Epithelial cell of esophagus (primary cell): ENCODE data around the gene TUBB4A.
A peak's percentile ranks its signal among the peaks of the same experiment; 100 is the strongest.

ENCODE experiments used
- DNase-seq: peaks from one replicate; pipeline ENCODE4 v3.0.0; 2010; ENCODE audit warnings: low read depth
- H3K4me3 ChIP-seq: 2 replicates; pipeline ENCODE4 v1.5.1; 2011; ENCODE audit warnings: mild to moderate bottlenecking, low read length, control low read depth
- TF ChIP-seq, protein P1 (sequence below): IDR thresholded peaks from 2 replicates; pipeline ENCODE4 v1.5.1; 2011; ENCODE audit warnings: low read depth, mild to moderate bottlenecking, low read length, control low read depth, inconsistent platforms; ENCODE audit not compliant: insufficient read depth; ENCODE audit errors: missing control alignments

The TUBB4A gene

GRCh38 chr19:6530386-6531162 lies 28.5 kb upstream of the TUBB4A start, which contains the start of gene TNFSF9:
Gene TNFSF9 (plus strand): TSS chr19:6531026. CDS start chr19:6531037, 11 bp downstream.
- peak within 1 kb of the TSS; percentile 93 for H3K4me3 ChIP-seq
- TF ChIP-seq, protein P1, sequence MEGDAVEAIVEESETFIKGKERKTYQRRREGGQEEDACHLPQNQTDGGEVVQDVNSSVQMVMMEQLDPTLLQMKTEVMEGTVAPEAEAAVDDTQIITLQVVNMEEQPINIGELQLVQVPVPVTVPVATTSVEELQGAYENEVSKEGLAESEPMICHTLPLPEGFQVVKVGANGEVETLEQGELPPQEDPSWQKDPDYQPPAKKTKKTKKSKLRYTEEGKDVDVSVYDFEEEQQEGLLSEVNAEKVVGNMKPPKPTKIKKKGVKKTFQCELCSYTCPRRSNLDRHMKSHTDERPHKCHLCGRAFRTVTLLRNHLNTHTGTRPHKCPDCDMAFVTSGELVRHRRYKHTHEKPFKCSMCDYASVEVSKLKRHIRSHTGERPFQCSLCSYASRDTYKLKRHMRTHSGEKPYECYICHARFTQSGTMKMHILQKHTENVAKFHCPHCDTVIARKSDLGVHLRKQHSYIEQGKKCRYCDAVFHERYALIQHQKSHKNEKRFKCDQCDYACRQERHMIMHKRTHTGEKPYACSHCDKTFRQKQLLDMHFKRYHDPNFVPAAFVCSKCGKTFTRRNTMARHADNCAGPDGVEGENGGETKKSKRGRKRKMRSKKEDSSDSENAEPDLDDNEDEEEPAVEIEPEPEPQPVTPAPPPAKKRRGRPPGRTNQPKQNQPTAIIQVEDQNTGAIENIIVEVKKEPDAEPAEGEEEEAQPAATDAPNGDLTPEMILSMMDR = no peak
- peak; percentile 87 for DNase-seq

DNA sequence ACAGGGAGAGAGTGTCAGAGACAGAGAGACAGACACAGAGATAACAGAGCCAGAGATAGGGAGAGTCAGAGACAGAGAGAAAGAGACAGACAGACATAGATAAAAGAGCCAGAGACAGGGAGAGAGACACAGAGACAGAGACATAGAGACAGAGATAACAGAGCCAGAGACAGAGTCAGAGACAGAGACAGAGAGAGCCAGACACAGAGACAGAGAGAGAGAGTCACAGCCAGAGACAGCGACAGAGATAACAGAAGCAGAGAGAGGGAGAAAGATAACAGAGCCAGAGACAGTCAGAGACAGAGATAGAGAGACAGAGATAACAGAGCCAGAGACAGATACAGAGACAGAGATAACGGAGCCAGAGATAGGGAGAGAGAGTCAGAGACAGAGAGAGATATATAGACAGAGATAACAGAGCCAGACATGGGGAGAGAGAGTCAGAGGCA lies 27.9 kb upstream of the TUBB4A start:
- H3K4me3 ChIP-seq = peak overlapping the region; percentile 93
- DNase-seq = no peak
- TF ChIP-seq, protein P1 = no peak

GRCh38 chr19:6529351-6529750 lies 27.2 kb upstream of the TUBB4A start:
- H3K4me3 ChIP-seq = no peak overlapping the region
- no peak for DNase-seq
- TF ChIP-seq, protein P1 = no peak

DNA sequence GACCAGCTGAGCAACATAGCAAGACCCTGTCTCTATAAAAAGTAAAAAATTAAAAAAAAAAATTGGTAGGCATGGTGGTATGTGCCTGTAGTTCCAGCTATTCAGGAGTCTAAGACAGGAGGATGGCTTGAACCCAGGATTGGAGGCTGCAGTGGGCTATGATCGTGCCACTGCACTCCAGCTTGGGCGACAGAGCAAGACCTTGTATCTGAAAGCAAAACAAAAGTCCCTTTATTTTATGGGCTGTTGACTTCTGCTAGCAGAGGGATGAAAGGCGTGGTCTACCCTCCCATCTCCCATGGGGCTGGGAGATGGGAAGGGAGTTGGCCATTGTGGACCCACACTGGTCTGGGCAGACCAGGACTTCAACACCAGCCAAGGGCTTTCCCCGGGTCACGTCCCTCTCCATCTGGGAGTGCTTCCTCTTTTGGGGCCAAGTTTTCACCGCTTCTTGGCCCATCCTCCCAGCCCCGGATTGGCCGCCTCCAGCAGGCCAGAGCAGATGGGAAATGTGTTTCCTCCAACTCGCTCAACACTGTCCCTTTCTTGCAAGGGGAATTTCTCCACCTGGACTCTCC lies 26.5 kb upstream of the TUBB4A start:
- TF ChIP-seq, protein P1 = no peak
- DNase-seq = no peak
- no peak overlapping the region for H3K4me3 ChIP-seq

DNA sequence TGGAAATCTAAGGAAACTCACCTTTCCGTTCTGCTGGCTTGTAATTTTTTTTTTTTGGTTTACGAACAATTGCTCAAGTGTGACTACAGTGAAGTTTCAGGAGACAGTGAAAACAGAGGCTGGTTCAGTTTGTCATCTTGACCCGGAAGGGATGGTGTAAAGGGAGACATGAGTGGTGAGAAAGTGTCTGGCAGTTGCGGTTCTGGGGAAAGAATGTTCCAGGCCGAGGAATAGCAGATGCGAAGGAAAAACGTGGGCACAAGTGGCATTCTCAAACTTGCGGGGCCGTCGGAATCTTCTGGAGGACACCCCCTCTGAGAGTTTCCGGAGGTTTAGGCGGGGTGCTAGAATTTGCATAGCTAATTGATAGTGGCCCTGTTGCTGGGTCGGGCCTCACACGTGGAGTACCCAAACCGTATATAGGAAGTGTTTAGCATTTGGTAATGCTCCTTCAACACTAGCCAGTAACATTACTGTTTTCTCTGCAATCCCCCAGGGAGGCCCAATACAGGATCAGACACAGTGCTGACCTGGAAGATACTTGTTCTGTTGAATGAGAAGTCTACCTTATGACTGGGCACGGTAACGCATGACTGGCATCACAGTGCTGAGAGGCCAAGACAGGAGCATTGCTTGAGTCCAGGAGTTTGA lies 25.9 kb upstream of the TUBB4A start:
- TF ChIP-seq, protein P1 = no peak
- H3K4me3 ChIP-seq = no peak overlapping the region
- no peak for DNase-seq

- TF ChIP-seq, protein P1 = no peak
- DNase-seq = no peak
Observed at GRCh38 chr19:6524311-6524710, 22.2 kb upstream of the TUBB4A start.

More at GRCh38 chr19:6524311-6524710, 22.2 kb upstream of the TUBB4A start:
- H3K4me3 ChIP-seq = no peak overlapping the region
